Suprapubic skin (tissue), 4 donors: Measurements from ENCODE around the gene MCTP1.

Experiments
- CTCF ChIP-seq, 2 donors: fragments of 200-600 bp in 1 of 2; fragments of 450-650 bp in 1 of 2; sonication (generic) in 1 of 2; IDR thresholded peaks; one replicate each; pipeline ENCODE4 v1.5.1; 2016 to 2019; ENCODE audit warnings: antibody characterized with exemption in 2 of 2, mild to moderate bottlenecking in 1 of 2, moderate library complexity in 1 of 2
- EP300 ChIP-seq: sonication (generic); formaldehyde crosslinking; IDR thresholded peaks from one replicate; pipeline ENCODE4 v1.6.1; 2017; ENCODE audit warnings: antibody characterized with exemption
- POLR2A ChIP-seq, 2 donors: fragments of 450-650 bp; IDR thresholded peaks; one replicate each; pipeline ENCODE4 v1.6.1; 2017; ENCODE audit warnings: antibody characterized with exemption in 2 of 2, mild to moderate bottlenecking in 2 of 2, moderate library complexity in 2 of 2
- POLR2AphosphoS5 ChIP-seq, 3 donors: sonication (generic); formaldehyde crosslinking; IDR thresholded peaks; one replicate each; pipeline ENCODE4 v1.6.1; 2017; ENCODE audit warnings: antibody characterized with exemption in 3 of 3

- TF ChIP-seq POLR2A (IDR thresholded peaks at IDR 0.05) (no peak), POLR2AphosphoS5 (IDR thresholded peaks at IDR 0.05) (no peak), CTCF (IDR thresholded peaks at IDR 0.05) (no peak), EP300 (no peak)
Measured at GRCh38 chr5:95331358-95331757, 46.5 kb upstream of the MCTP1 start.
